GM12878 (cell line): ENCODE measurements around the gene ATG9B. TPM values are rescaled to one million over a fixed set of nuclear protein-coding genes. Genes with fewer than 3 reads are reported as not detected.

Source experiments
- ATAC-seq: fragments of 200-7000 bp; cut with Tn5 transposase; 3 replicates; pipeline ENCODE4 v1.9.1; 2020; ENCODE audit warnings: mild to moderate bottlenecking, moderate library complexity
- BruUV-seq: library from RNA; stranded (reverse); fragments of 400-500 nt; replicated peaks from 2 replicates; lab custom pipeline; 2021; lab: Mats Ljungman, UMichigan
- CTCF ChIA-PET: fragments of 300-600 bp; sonication (Branson Sonifier 250); formaldehyde crosslinking; extraction: SDS; loops from one replicate; lab custom pipeline; 2021; ENCODE audit warnings: inconsistent platforms; lab: Yijun Ruan, JAX
- POLR2A ChIA-PET: fragments of 350-600 bp; formaldehyde crosslinking; extraction: SDS; loops from one replicate; lab custom pipeline; 2021; ENCODE audit warnings: inconsistent platforms; lab: Charles Lee
- RAD21 ChIA-PET: fragments of 300-600 bp; sonication (Branson Sonifier 250); formaldehyde crosslinking; loops from one replicate; lab custom pipeline; 2023; ENCODE audit warnings: antibody characterized with exemption; ENCODE audit not compliant: unreplicated experiment; lab: Charles Lee
- SMC1A ChIA-PET: fragments of 300-600 bp; sonication (Branson Sonifier 250); formaldehyde crosslinking; loops from one replicate; lab custom pipeline; 2023; ENCODE audit not compliant: unreplicated experiment, uncharacterized antibody; lab: Charles Lee
- DNase-seq: peaks from one replicate; pipeline ENCODE4 v3.0.0-alpha.2; 2011; ENCODE audit warnings: low read depth, low spot score
- FAIRE-seq: peaks from 3 replicates; lab custom pipeline; 2011; peaks lifted over from hg19 to GRCh38; lab: Jason Lieb, UNC
- H2AFZ ChIP-seq: 2 replicates; pipeline ENCODE4 v1.6.0; 2011; ENCODE audit warnings: low read depth, low read length, control low read depth; ENCODE audit not compliant: control insufficient read depth
- H3K27ac ChIP-seq: 2 replicates; pipeline ENCODE4 v1.5.1; 2011; ENCODE audit warnings: control low read depth; ENCODE audit not compliant: control insufficient read depth, insufficient read depth
- H3K27me3 ChIP-seq, 2 experiments: replicated peaks in 1 of 2; 2 replicates each; pipeline versions ENCODE4 v1.6.0 to v1.6.1; 2011; ENCODE audit warnings: low read length in 1 of 2; ENCODE audit not compliant: control insufficient read depth in 2 of 2, insufficient read depth in 2 of 2
- H3K36me3 ChIP-seq, 2 experiments: 2 replicates each; pipeline ENCODE4 v1.5.1; 2011; ENCODE audit warnings: low read length in 1 of 2; ENCODE audit not compliant: control insufficient read depth in 2 of 2, insufficient read depth in 2 of 2
- H3K4me1 ChIP-seq: 2 replicates; pipeline ENCODE4 v1.6.1; 2011; ENCODE audit warnings: mild to moderate bottlenecking, low read length, moderate library complexity, mixed read lengths; ENCODE audit not compliant: control insufficient read depth, insufficient read depth
- H3K4me2 ChIP-seq: 2 replicates; pipeline ENCODE4 v1.6.0; 2011; ENCODE audit warnings: control low read depth; ENCODE audit not compliant: control insufficient read depth, insufficient read depth
- H3K4me3 ChIP-seq: fragments of 200-600 bp; sonication (generic); 2 replicates; pipeline ENCODE4 v1.5.1; 2016
- H3K79me2 ChIP-seq: 2 replicates; pipeline ENCODE4 v1.6.0; 2011; ENCODE audit warnings: low read length; ENCODE audit not compliant: control insufficient read depth, insufficient read depth
- H3K9ac ChIP-seq: 2 replicates; pipeline ENCODE4 v1.8.0; 2011; ENCODE audit warnings: low read length, control low read depth, mixed read lengths; ENCODE audit not compliant: control insufficient read depth, insufficient read depth
- H3K9me3 ChIP-seq: replicated peaks from 3 replicates; pipeline ENCODE4 v1.5.1; 2011; ENCODE audit warnings: mild to moderate bottlenecking, low read length; ENCODE audit not compliant: control insufficient read depth, insufficient read depth
- H4K20me1 ChIP-seq: 2 replicates; pipeline ENCODE4 v1.6.0; 2011; ENCODE audit not compliant: control insufficient read depth, insufficient read depth
- HDGF ChIP-seq: fragments of 450-650 bp; IDR thresholded peaks from 2 replicates; pipeline ENCODE4 v1.6.1; 2016; ENCODE audit warnings: antibody characterized with exemption
- IKZF2 ChIP-seq, 2 experiments: fragments of 450-650 bp; IDR thresholded peaks; 2 replicates each; pipeline ENCODE4 v1.6.1; 2017; ENCODE audit warnings: mild to moderate bottlenecking in 2 of 2, moderate library complexity in 2 of 2
- JUND ChIP-seq: IDR thresholded peaks from 2 replicates; pipeline ENCODE4 v1.6.1; 2012; ENCODE audit warnings: low read depth, mild to moderate bottlenecking, low read length, improper control_type of control experiment, moderate library complexity
- NFIC ChIP-seq: IDR thresholded peaks from 2 replicates; pipeline ENCODE4 v1.6.1; 2012; ENCODE audit warnings: low read depth, mild to moderate bottlenecking, inconsistent platforms, low read length, moderate library complexity
- RAD21 ChIP-seq: IDR thresholded peaks from 2 replicates; pipeline ENCODE4 v1.6.1; 2011; ENCODE audit warnings: mild to moderate bottlenecking, low read depth, low read length, moderate library complexity; ENCODE audit not compliant: insufficient read depth
- SMAD5 ChIP-seq: IDR thresholded peaks from 2 replicates; pipeline ENCODE4 v1.6.1; 2016; ENCODE audit warnings: antibody characterized with exemption, low read depth
- SMC3 ChIP-seq: IDR thresholded peaks from 2 replicates; pipeline ENCODE4 v1.6.1; 2011; ENCODE audit warnings: low read length, improper control_type of control experiment, borderline replicate concordance
- TBL1XR1 ChIP-seq: IDR thresholded peaks from 2 replicates; pipeline ENCODE4 v1.6.1; 2012; ENCODE audit warnings: low read depth, low read length, improper control_type of control experiment
- TCF3 ChIP-seq: IDR thresholded peaks from 2 replicates; pipeline ENCODE4 v1.6.1; 2012; ENCODE audit warnings: low read depth, mild to moderate bottlenecking, low read length, borderline replicate concordance; ENCODE audit not compliant: insufficient read depth
- USF2 ChIP-seq: IDR thresholded peaks from 2 replicates; pipeline ENCODE4 v1.6.1; 2011; ENCODE audit warnings: low read depth, low read length, improper control_type of control experiment, borderline replicate concordance
- YY1 ChIP-seq: IDR thresholded peaks from 2 replicates; pipeline ENCODE4 v1.6.1; 2011; ENCODE audit warnings: low read depth, mild to moderate bottlenecking, low read length
- WGBS: methylation state at CpG from one replicate; pipeline ENCODE4 v1.1.6; 2016; ENCODE audit warnings: low lambda C conversion rate; ENCODE audit not compliant: insufficient replicate concordance, insufficient coverage; ENCODE audit errors: missing lambda C conversion rate; 5-methylcytosine and 5-hydroxymethylcytosine counted together
- in situ Hi-C: fragments of 300-500 bp; cut with MboI; formaldehyde crosslinking; loops from 9 replicates; pipeline ENCODE4 v1.14.3; 2018; ENCODE audit warnings: mixed read lengths
- intact Hi-C: fragments of 100-400 bp; cut with micrococcal nuclease; formaldehyde crosslinking; loops from one replicate; pipeline ENCODE4 v1.14.2; 2022; ENCODE audit not compliant: unreplicated experiment
- polyA plus RNA-seq, 11 experiments: library from polyadenylated mRNA; depleted of rRNA in 4 of 11; unstranded in 6 of 11; stranded (reverse) in 5 of 11; fragments of >200 nt; fragmentation: Nextera tagmentation in 4 of 11; fragmentation: Illumina TruSeq in 1 of 11; extraction: Ambion mirVana in 4 of 11; extraction: Trizol in 1 of 11; gene quantifications; 1 replicate in 1 of 11; 2 replicates in 10 of 11; pipeline versions ENCODE4 v1.2.1 to v1.2.3, GENCODE V29; 2011 to 2016; ENCODE audit warnings: inconsistent platforms in 2 of 11, missing spikeins in 2 of 11, low read depth in 1 of 11
- total RNA-seq, 4 experiments: library from RNA; depleted of rRNA in 3 of 4; stranded (reverse); fragments of >200 nt in 3 of 4; fragmentation: Illumina TruSeq in 1 of 4; extraction: Trizol in 1 of 4; gene quantifications; 2 replicates each; pipeline versions ENCODE4 v1.2.1 to v1.2.3, GENCODE V29; 2013 to 2021
- TF ChIP-seq, protein P1 (sequence below): IDR thresholded peaks from 2 replicates; pipeline ENCODE4 v1.6.1; 2012; ENCODE audit warnings: mild to moderate bottlenecking, low read depth, low read length
- TF ChIP-seq, protein P2 (sequence below), 3 experiments: IDR thresholded peaks in 2 of 3; conservative IDR thresholded peaks in 1 of 3; 2 replicates each; pipeline ENCODE4 v1.5.1; 2011; ENCODE audit warnings: low read depth in 3 of 3, low read length in 3 of 3, mild to moderate bottlenecking in 3 of 3, control low read depth in 2 of 3, moderate library complexity in 2 of 3, inconsistent platforms in 1 of 3, mixed read lengths in 1 of 3; ENCODE audit not compliant: control insufficient read depth in 2 of 3, insufficient read depth in 1 of 3; ENCODE audit errors: extremely low read depth in 1 of 3
- TF ChIP-seq, protein P3 (sequence below): IDR thresholded peaks from 2 replicates; pipeline ENCODE4 v1.6.1; 2012; ENCODE audit warnings: low read depth, low read length, improper control_type of control experiment
- TF ChIP-seq, protein P4 (sequence below): IDR thresholded peaks from 2 replicates; pipeline ENCODE4 v1.6.1; 2012; ENCODE audit warnings: low read depth, low read length, improper control_type of control experiment

ATG9B gene
- total and polyA plus RNA-seq, 10 of the 15 experiments (the other 5 are each of a cell fraction or from before 2014, with no cell fraction given), result 0.01 to 0.83 (median 0.12) TPM; not detected in 2

GRCh38 chr7:151017953-151018420 lies 6.3 kb downstream of the ATG9B start:
- H3K36me3 ChIP-seq, result no peaks in the 10 kb centered on the region
- WGBS, result 9% methylated on average over 34 of the region's 34 CpGs
- peak overlapping the region; percentile 50 for H3K4me2 ChIP-seq
- DNase-seq (no peak), FAIRE-seq (peak; percentile 56), ATAC-seq (peak; percentile 84)
- ChIA-PET CTCF (interaction anchor here (0.7 to 2.4 kb wide), 13 partner anchors 9 to 235 kb away, joined by 3 to 14 read pairs (median 4); partner anchors contain the start of gene ABCB8), SMC1A (interaction anchor here (1.0 to 1.4 kb wide), 2 partner anchors 10 to 139 kb away, joined by 3 read pairs; partner anchors contain the start of gene ABCB8), POLR2A (no interaction called here), RAD21 (interaction anchor here (0.7 kb wide), 1 partner anchor 55 kb away, joined by 3 read pairs; no protein-coding TSS in a partner anchor)
- no peak overlapping the region for H2AFZ ChIP-seq
- no TSS peak for BruUV-seq
- no peaks in the 10 kb centered on the region for H4K20me1 ChIP-seq
- in situ Hi-C loops, result no loop called here
- no peaks in the 10 kb centered on the region for H3K9me3 ChIP-seq
- H3K27ac ChIP-seq, result no peak overlapping the region
- no peaks in the 10 kb centered on the region for H3K79me2 ChIP-seq
- no peak overlapping the region for H3K4me3 ChIP-seq
- no peak overlapping the region for H3K9ac ChIP-seq
- H3K27me3 ChIP-seq, result peaks cover 8 to 10% of the 10 kb centered on the region in 2 experiments; a peak in 3 of 4 replicates
- intact Hi-C loops, result no loop called here
- peaks cover 9% of the 10 kb centered on the region for H3K4me1 ChIP-seq
- no peak for TF ChIP-seq TCF3
- TF ChIP-seq JUND, result no peak
- TF ChIP-seq, protein P1, sequence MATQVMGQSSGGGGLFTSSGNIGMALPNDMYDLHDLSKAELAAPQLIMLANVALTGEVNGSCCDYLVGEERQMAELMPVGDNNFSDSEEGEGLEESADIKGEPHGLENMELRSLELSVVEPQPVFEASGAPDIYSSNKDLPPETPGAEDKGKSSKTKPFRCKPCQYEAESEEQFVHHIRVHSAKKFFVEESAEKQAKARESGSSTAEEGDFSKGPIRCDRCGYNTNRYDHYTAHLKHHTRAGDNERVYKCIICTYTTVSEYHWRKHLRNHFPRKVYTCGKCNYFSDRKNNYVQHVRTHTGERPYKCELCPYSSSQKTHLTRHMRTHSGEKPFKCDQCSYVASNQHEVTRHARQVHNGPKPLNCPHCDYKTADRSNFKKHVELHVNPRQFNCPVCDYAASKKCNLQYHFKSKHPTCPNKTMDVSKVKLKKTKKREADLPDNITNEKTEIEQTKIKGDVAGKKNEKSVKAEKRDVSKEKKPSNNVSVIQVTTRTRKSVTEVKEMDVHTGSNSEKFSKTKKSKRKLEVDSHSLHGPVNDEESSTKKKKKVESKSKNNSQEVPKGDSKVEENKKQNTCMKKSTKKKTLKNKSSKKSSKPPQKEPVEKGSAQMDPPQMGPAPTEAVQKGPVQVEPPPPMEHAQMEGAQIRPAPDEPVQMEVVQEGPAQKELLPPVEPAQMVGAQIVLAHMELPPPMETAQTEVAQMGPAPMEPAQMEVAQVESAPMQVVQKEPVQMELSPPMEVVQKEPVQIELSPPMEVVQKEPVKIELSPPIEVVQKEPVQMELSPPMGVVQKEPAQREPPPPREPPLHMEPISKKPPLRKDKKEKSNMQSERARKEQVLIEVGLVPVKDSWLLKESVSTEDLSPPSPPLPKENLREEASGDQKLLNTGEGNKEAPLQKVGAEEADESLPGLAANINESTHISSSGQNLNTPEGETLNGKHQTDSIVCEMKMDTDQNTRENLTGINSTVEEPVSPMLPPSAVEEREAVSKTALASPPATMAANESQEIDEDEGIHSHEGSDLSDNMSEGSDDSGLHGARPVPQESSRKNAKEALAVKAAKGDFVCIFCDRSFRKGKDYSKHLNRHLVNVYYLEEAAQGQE, result no peak
- no peak for TF ChIP-seq USF2
- TF ChIP-seq, protein P2, sequence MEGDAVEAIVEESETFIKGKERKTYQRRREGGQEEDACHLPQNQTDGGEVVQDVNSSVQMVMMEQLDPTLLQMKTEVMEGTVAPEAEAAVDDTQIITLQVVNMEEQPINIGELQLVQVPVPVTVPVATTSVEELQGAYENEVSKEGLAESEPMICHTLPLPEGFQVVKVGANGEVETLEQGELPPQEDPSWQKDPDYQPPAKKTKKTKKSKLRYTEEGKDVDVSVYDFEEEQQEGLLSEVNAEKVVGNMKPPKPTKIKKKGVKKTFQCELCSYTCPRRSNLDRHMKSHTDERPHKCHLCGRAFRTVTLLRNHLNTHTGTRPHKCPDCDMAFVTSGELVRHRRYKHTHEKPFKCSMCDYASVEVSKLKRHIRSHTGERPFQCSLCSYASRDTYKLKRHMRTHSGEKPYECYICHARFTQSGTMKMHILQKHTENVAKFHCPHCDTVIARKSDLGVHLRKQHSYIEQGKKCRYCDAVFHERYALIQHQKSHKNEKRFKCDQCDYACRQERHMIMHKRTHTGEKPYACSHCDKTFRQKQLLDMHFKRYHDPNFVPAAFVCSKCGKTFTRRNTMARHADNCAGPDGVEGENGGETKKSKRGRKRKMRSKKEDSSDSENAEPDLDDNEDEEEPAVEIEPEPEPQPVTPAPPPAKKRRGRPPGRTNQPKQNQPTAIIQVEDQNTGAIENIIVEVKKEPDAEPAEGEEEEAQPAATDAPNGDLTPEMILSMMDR (IDR thresholded peaks at IDR 0.05 in 2 of 3, conservative IDR thresholded peaks at IDR 0.05 in 1 of 3; ENCODE audit: control insufficient read depth in 2 of 3, extremely low read depth in 1 of 3, insufficient read depth in 1 of 3, low read depth in 3 of 3, low read length in 3 of 3), result peak; percentile 83 to 97 (median 88)
- TF ChIP-seq SMC3, result peak; percentile 57; the same call in 1 of the 2 replicates
- TF ChIP-seq RAD21, result peak; percentile 49
- TF ChIP-seq, protein P3, sequence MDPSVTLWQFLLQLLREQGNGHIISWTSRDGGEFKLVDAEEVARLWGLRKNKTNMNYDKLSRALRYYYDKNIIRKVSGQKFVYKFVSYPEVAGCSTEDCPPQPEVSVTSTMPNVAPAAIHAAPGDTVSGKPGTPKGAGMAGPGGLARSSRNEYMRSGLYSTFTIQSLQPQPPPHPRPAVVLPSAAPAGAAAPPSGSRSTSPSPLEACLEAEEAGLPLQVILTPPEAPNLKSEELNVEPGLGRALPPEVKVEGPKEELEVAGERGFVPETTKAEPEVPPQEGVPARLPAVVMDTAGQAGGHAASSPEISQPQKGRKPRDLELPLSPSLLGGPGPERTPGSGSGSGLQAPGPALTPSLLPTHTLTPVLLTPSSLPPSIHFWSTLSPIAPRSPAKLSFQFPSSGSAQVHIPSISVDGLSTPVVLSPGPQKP, result no peak
- no peak for TF ChIP-seq HDGF
- no peak for TF ChIP-seq NFIC
- TF ChIP-seq TBL1XR1, result no peak
- TF ChIP-seq YY1, result 0 out of 2 replicates have a peak, but pooled peaks have one; percentile 45
- no peak for TF ChIP-seq SMAD5
- no peak for TF ChIP-seq IKZF2 (IDR thresholded peaks at IDR 0.05)
- TF ChIP-seq, protein P4, sequence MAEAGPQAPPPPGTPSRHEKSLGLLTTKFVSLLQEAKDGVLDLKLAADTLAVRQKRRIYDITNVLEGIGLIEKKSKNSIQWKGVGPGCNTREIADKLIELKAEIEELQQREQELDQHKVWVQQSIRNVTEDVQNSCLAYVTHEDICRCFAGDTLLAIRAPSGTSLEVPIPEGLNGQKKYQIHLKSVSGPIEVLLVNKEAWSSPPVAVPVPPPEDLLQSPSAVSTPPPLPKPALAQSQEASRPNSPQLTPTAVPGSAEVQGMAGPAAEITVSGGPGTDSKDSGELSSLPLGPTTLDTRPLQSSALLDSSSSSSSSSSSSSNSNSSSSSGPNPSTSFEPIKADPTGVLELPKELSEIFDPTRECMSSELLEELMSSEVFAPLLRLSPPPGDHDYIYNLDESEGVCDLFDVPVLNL, result no peak
